Fibroblast of villous mesenchyme (primary cell): ENCODE data around the gene CAMK2G. TPM values are rescaled to one million over a fixed set of nuclear protein-coding genes. Genes with fewer than 3 reads are reported as not detected.

Experiments used
- DNase-seq: peaks from one replicate; pipeline ENCODE4 v3.0.0-alpha.2; 2010; ENCODE audit warnings: low read depth
- H3K4me3 ChIP-seq: 2 replicates; pipeline ENCODE4 v1.5.1; 2011; ENCODE audit warnings: low read depth, mild to moderate bottlenecking, low read length
- CTCF ChIP-seq: IDR thresholded peaks from 2 replicates; pipeline ENCODE4 v1.5.1; 2012; ENCODE audit warnings: low read depth, mild to moderate bottlenecking, low read length; ENCODE audit not compliant: insufficient read depth
- total RNA-seq: library from RNA; depleted of rRNA; stranded (reverse); fragments of >200 nt; gene quantifications from 2 replicates; pipeline ENCODE4 v1.2.3, GENCODE V29; 2012

CAMK2G gene
- total RNA-seq, 1 donor, result 36.7 TPM

GRCh38 chr10:73828161-73828560, 46.2 kb downstream of the CAMK2G start:
- DNase-seq, result peak; percentile 33
- no peak for TF ChIP-seq CTCF
- no peak overlapping the region for H3K4me3 ChIP-seq

DNA sequence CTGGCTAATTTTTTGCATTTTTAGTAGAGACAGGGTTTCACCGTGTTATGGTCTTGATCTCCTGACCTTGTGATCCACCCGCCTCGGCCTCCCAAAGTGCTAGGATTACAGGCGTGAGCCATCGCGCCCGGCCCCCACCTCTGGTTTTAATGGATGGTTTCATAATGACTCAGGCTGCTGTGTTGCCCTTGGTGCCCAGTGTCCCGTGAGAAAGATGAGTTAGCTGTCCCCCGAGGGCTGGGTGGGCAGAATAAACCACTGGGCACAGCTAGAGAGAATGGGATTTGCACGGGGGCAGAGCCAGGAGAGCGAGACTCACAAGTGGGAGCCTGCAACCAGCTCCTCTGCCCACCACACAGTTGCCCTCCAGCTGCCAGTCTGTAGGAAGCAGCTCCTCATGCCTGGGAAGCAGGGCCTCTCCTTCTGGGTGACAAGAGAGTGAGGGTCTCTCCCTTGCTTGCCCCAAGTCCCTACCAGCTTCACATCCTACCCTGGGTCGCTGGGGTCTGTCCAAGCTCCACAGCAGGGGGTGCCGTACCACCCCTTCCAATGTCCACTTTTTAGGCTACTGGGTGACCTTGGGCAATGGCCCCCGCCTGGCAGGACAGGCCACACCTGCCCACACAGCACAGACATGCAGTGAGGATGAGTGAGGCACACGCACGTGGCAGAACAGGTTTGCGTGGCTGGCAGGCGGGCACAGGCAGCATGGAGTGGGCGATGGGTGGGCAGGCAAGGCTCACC, 46.8 kb downstream of the CAMK2G start:
- no peak for TF ChIP-seq CTCF
- DNase-seq, result peak; percentile 19
- no peak overlapping the region for H3K4me3 ChIP-seq

- H3K4me3 ChIP-seq, result no peak overlapping the region
- no peak for DNase-seq
- TF ChIP-seq CTCF, result no peak
Observed at GRCh38 chr10:73824146-73824725, 50.1 kb downstream of the CAMK2G start.

- TF ChIP-seq CTCF, result no peak
- DNase-seq, result no peak
- H3K4me3 ChIP-seq, result no peak overlapping the region
Observed at GRCh38 chr10:73823391-73823790, 51.0 kb downstream of the CAMK2G start.

DNA sequence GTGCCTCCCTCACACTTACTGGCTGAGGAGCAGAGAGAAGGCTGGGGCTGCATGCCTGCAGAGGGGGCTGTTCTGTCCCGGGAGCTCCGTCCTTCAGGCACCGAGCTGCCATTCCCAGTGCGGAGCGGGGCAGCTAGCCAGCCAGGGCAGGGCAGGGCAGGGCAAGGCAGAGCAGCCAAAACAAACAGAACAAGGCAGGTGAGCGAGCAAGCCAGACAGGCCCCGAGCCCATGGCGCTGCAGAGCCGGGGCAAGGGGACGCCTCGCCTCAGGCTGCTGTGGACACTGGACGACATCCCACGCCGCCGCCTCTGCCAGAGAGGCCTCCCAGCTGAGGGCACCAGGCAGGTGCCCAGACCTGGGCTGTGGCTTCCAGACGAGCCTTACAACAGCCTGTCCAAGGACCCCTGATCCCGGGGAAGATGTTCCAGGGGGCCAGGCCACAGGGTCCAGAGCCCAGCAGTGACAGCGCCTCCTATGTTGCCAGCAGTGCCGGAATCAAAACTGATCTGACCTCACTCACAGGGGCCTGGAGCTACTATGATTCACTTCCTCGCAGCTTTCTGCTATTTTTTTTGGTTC, 54.8 kb downstream of the CAMK2G start:
- TF ChIP-seq CTCF, result no peak
- DNase-seq, result no peak
- H3K4me3 ChIP-seq, result no peak overlapping the region

- no peak for TF ChIP-seq CTCF
- no peak for DNase-seq
- no peak overlapping the region for H3K4me3 ChIP-seq
Observed at GRCh38 chr10:73819081-73819480, 55.3 kb downstream of the CAMK2G start.

DNA sequence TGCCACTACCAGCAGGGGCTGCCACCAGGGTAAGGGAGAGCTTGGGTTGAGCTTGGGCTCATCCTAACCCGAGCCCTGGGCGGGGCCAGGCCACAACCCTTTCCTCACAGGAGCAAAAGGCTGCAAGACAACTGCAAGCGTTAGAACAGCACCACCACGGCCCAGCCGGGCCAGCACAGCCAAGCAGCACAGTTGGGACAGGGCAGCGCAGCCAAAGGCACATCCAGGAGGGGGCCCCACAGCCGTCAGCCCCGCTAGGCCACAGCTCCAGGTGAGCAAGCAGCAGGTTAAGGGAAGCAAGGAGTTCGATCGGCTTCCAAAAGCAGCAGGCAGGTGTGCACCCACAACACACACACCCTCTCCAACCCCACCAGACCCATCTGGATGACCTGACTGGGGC, 56.0 kb downstream of the CAMK2G start:
- DNase-seq, result no peak
- TF ChIP-seq CTCF, result no peak
- H3K4me3 ChIP-seq, result no peak overlapping the region
